HG03460 (cell line): ENCODE results near the gene ZNRF2.
"Not testable (repeated sequence)": the region's sequence is repeated elsewhere in the genome, so short reads cannot be mapped to it uniquely, and the experiment has no call there.

Experiments
- ATAC-seq: cut with Tn5 transposase; IDR thresholded peaks from one replicate; pipeline ENCODE4 v1.9.1; 2021; ENCODE audit not compliant: unreplicated experiment

ZNRF2 gene

GRCh38 chr7:30286749-30287148 lies 2.4 kb downstream of the ZNRF2 start:
- ATAC-seq: no peak

DNA sequence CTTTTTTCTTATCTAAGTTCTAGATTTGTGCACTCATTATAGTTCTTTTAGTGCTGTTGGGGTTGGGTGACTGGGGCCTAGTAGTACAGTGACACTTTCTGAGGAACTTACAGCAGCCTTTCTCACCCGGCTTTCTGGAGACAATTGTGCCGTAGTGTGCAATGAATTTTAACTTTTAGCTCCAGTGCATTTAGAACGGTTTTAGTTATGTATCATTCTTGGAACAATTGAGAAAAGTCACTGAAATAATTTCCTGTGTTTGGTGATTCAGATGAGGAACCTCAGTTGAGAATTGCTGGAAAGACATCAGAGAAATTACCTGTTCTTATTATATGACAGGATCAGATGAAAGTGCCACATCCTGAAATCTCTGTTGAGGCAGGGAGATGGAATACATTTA lies 3.2 kb downstream of the ZNRF2 start:
- not testable (repeated sequence) for ATAC-seq

DNA sequence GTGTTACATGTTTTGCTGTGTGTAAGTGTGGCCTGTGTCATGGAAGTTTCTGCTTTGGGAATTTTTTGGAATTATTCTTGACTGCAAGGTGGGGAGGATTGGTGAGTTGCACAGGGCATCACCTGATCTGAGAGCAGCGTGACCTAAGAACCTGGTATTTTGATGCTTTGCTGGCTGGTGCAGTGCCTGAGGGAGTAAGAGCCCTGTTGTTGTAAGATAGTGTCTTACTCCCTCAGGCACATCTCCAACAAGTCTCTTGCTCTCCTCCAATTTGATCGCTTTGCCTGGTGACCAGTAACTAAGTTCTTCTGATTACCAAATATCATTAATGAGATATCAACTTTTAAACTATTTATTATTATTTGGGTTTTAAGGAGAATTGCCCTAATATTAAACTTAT lies 5.2 kb downstream of the ZNRF2 start:
- ATAC-seq: not testable (repeated sequence)

DNA sequence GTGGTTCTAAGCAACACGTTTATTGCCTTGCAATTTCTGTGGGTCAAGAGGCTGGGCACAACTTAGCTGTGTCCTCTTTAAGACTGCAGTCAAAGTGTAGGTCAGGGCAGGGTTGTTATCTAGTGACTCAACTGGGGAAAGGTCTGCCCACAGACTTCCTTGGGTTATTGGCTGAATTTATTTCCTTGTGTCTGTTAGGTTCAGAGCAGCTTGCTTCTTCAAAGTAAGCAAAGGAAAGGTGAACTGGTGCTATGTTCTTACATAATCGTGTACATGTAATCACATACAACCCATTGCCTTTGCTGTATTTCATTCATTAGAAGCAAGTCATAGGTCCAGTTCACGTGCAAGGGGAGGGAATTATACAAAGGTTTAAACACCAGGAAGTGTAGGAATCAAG lies 5.9 kb downstream of the ZNRF2 start:
- not testable (repeated sequence) for ATAC-seq

GRCh38 chr7:30292416-30293038 lies 8.1 kb downstream of the ZNRF2 start:
- ATAC-seq: not testable (repeated sequence)

GRCh38 chr7:30296304-30296703 lies 11.9 kb downstream of the ZNRF2 start:
- not testable (repeated sequence) for ATAC-seq

DNA sequence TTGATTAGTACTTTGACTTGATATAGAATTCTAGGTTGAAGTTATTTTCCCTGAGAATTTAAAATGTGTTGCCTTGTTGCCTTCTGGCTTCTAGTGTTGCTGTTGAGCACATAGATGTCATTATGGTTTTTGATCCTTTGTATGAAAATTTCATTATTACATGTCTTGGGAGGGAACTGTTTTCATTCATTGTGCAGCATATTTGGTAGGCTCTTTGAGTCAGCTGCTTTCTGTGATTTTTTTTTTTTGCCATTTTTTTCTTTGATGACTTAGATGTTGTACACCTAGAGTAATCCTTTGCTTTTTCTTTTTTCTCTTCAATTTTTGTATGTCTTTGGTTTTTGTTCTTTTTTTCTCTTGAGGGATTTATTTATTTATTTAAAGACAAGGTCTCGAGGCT lies 13.1 kb downstream of the ZNRF2 start:
- not testable (repeated sequence) for ATAC-seq

DNA sequence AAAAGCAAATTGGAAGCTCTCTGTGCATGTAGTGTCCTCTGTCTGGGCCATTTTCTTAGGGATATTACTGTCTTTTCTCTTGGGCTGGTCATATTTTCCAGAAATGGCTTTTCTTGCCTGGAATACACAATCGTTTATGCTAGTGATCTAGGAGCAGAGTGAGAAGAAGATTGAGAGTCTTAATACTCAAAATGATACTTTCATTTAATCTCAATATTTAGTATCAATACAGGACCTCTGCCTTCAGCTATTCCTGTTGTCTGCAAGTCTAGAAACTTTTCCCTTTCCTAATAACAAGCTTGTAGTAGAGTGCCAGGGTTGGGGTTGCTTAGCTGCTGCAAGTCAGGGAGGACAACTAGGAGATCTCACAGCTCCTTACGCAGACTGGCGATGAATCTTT lies 14.0 kb downstream of the ZNRF2 start:
- ATAC-seq: not testable (repeated sequence)

- ATAC-seq: no peak
Measured at GRCh38 chr7:30301751-30302150, 17.4 kb downstream of the ZNRF2 start.

DNA sequence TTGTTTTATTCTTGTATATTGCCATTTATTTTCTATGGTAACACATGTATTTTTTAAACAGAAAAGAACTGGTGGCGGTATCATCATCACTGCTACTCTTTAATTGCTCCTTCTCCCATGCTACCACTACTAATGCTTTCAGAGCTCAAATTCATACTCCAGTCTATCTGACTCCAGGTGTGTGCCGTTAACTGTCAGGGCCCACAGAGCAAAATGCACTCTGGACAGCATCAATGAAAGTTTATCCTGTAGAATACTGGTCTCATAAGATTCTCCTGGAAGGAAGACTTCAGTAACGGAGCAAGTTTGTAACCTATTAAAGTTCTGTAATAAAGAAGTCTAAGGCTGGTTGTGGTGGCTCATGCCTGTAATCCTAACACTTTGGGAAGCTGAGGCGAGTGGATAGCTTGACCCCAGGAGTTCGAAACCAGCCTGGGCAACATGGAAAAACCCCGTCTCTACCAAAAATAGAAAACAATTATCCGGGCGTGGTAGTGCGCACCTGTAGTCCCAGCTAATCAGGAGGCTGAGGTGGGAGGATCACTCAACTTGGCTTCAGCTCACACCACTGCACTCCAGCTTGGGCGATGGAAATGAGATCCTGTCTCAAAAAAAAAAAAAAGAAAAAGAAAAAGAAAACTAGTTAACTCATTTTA lies 18.4 kb downstream of the ZNRF2 start:
- ATAC-seq: peak; percentile 17

DNA sequence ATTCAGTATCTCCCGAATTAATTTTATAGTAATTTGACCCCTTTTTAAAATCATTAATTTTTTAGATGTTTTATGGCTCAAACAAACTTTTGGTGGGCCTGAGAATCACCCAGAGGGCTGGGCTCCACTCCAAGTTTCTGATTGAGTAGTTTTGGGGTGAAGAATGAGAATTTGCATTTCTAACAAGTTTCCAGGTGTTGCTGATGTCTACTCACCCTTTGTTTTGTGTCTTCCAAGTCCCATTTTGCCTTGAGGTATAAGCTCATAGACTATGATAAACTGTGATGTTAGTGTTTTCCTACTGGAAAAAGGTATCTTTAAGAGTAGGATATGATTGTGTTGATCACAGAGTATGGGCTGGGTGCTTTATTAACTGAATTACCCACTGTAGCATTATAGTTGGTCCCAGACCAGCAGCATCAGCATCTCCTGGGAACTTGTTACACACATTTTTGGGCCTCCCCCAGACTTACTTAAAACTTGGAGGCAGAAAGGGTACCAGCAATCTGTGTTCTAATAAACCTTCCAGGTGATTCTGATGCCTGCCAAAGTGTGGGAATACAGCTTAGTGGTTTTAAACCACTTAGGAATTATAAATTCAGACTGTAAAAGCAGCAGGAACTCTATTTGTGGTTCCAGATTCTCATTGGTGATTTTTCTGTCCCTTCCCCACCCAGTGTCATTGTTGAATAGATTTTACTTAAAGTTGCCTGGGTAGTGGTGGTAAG lies 19.1 kb downstream of the ZNRF2 start:
- peak; percentile 82 for ATAC-seq

DNA sequence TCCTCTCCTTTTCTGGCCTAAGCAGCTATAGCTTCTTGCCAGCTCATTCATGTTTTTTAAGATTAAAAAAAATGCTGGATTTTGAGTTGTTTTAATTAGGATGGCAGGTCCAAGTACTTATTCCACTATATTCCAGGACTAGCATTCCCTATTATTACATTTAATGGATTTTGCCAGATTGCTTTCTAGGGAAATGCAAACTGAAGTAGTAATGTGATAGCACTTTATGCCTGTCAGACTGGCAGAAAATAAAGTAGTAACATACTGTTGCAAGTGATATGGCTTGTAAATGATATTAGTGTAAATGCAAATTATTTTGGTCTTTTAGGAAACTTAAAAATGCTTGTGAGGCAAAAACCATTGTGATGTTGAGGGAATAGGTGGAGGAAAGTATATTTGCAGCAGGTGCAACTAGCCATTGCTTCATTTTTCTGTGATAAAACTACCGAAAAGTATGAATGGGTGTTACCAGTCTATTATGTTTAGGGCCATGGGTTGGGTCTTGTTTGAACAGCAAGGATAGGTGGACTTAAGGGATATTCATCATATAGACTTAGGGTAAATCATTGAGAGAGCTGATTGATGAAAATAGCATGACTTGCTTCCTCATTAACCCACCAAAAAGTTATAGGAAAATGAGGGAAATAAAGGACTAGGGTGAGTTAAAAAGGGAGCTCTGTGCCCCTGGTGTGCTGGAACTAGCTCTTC lies 19.9 kb downstream of the ZNRF2 start:
- no peak for ATAC-seq

GRCh38 chr7:30306976-30307375 lies 22.6 kb downstream of the ZNRF2 start:
- no peak for ATAC-seq

DNA sequence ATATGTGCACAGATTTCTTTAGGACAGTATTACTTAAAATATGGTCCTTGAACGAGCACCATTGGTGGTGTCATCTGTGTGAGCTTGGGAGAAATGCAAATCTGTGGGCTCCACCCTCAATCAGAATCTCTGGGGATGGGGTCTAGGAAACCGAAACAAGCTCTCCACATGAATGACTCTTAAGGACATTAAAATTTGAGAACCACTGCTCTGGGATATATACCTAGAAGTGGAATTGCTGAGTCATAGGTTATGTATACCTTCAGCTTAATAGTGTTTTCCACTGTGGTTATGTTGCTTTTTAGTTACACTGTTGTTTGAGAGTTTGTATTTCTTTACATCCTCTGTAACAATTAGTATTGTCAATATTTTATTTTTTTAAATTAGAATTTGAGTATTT lies 24.0 kb downstream of the ZNRF2 start:
- ATAC-seq: no peak

DNA sequence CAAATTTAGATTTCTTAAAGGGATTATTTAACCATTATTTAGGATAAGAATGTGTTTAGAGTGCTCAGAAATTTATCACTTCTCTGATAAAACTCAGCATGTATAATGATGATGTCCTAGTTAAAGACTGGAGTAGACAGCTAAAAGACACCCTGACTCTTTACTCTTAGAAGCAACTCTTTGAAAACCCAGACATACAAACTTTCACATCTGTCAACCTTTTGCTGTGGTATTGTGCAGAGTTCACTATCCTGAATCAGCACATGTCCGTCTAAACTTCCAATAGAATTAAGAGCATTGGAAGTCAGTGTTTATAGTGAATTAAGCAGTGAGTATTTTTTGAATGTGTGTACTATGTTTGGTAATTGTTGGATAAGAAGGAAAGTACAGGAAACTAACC lies 24.9 kb downstream of the ZNRF2 start:
- no peak for ATAC-seq

DNA sequence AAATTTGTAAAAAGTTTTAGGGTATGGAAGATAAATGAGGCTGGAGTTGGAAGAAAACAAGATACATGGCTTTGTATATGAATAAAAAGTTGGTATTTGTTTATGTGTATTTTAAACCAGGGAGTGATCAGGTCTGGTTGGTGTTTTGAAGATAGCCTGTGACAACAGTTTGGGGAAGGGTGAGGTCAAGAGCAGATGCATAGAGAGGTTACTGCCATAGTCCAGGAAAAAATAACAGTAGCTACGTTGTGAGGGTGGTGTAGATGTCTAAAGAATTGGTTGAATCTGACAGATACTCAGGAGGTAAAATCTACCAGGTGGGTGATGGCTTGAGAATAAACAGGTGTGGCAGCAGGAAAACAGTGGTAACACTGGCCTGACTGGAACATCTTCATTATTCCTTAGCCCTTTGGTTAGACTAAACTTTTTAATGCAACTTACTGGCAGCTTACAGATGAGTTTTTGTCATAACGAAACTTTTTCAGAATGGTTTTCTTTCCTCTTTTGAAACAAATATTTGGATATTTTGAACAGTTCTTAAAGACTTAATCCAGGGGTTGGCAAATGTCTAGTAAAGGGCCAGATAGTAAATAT lies 25.5 kb downstream of the ZNRF2 start:
- ATAC-seq: no peak

DNA sequence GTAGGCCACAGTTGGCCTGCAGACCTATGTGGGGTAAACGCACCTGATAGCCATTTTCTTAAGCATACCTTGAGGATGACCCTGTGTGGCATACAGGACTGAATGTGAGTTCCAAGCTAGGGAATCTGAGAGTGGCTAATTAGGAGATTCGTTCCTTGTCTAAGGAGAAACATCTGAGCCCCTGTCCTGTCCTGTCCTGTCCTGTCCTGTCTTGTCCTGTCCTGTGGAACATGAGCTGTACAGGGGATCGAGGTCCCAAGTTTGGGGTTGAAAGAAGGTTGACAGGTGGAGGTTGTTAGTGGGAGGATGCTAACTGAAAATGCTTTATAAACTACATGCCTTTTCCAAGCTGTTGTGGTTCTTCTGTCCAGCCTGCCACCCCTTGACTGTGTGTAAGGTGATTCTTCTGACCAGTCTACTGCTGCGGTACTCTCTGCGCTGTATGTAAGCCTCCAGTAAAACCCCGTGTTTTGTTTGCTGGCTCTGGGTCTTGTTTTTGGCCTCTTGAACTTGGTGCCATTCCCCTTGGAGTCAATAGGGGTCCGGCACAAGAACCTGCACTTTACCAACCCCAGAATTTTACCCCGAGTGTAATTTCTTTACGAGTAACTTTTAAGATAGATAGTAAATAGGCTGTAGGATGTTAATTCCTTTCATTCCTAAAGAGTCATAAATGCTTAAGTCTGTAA lies 26.4 kb downstream of the ZNRF2 start:
- no peak for ATAC-seq

DNA sequence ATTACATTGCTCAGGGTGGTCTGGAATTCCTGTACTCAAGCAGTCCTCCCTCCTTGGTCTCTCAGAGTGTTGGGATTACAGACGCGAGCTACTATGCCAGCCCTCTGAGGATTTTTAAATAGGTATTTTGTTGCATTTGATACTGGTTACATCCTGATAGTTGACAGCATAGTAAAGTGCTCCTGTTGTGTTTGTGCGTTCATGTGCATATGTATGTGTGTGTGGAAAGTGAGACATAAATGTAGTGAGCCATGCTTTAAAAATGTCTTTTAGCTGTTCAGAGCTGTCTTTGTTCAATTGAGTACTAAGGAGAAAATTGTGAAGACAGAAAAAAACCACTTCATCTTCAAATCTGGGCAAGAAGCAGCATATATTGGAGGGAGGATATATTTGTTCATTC lies 27.8 kb downstream of the ZNRF2 start:
- ATAC-seq: no peak

DNA sequence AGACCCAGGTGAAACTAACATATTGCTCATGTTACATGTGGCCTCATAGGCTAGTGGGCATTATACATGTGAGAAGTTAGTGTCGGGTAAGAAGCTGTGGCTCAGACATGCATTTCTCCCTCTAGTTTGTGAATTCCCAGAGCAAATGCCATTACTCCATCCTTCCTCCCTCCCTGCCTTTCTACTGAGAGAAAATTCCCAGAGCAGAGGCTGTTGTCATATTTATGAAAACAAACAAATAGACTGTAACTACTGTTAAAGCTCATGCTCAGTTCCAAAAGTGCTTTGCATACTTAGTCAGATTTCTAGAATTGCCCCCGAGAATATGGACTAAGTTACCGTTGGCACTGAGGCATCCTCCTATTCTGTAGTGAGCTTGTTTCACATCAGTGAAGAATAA lies 29.0 kb downstream of the ZNRF2 start:
- no peak for ATAC-seq

DNA sequence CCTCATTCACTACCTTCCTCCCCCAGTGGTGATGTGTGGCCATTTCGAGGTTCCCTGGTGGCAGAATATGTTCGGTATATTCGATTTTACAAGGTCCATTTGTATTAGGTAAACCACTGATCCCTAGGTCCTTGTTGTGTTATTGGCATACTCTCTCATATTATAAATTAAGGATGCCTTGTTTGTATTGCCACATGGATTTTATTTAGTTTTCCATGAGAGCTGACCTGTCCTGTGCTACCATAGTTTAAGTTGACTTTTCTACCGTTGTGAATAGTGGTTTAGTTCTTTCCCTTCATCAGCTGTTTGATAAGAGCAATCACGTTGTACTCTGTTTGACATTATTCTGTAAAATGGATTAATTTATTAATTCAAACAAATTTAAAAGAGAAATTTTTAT lies 29.4 kb downstream of the ZNRF2 start:
- ATAC-seq: no peak

DNA sequence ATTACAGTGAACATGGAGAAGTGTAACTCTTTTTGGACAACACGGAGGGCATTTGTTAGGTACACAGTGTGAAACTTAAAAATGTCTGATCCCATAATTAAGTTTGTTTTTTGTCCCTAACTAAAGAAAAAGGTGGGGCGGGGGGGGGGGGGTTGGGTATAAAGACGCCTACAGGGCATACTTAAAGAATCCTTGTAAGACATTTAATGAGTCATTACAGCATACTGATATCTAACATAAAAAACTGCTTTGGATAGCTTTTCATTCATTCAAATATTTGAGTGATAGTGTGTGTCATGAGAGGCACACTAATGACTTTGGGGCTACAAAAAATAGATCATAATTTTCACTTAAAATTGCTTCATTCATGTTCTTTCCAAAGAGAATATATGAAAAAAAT lies 31.2 kb downstream of the ZNRF2 start:
- ATAC-seq: no peak
